Inflammatory macrophage (primary cell): ENCODE data around the gene SYT8.

Experiments
- DNase-seq, 2 donors: peaks; one replicate each; pipeline ENCODE4 v3.0.0-alpha.2; 2020 to 2022

The SYT8 gene

DNA sequence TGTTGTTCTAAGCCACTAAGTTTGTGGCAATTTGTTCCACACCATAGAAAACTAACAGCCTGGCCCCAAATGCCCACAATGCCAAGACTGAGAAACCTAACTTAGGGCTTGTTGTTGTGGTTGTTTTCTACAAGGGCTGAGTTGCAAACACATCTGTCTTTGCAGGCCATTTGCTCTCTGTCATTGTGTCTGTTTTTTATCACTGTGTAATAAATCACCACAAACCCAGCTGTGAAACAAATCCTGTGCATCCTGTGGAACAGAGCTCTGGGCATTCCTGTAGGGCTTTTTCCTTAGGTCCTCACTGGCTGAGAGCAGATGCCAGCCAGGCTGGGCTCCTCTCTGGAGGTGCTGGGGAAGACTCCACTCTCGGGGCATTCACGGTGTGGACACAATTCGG lies 15.7 kb upstream of the SYT8 start:
- no peak for DNase-seq

- DNase-seq = no peak
Observed at GRCh38 chr11:1820463-1821325, 14.1 kb upstream of the SYT8 start.

DNA sequence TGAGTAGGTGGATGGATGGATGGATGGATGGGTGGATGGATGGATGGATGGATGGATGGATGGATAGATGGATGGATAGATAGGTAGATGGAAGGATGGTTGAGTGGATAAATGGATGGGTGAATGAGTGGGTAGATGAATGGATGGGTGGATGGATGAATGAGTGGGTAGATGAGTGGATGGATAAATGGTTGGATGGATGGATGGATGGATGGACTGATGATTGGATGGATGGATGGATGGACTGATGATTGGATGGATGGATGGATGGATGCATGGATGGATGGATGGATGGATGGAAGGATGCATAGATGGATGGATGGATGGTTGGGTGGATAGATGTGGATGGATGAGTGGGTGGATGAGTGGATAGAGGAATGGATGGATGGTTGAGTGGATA lies 13.2 kb upstream of the SYT8 start:
- DNase-seq = no peak

DNA sequence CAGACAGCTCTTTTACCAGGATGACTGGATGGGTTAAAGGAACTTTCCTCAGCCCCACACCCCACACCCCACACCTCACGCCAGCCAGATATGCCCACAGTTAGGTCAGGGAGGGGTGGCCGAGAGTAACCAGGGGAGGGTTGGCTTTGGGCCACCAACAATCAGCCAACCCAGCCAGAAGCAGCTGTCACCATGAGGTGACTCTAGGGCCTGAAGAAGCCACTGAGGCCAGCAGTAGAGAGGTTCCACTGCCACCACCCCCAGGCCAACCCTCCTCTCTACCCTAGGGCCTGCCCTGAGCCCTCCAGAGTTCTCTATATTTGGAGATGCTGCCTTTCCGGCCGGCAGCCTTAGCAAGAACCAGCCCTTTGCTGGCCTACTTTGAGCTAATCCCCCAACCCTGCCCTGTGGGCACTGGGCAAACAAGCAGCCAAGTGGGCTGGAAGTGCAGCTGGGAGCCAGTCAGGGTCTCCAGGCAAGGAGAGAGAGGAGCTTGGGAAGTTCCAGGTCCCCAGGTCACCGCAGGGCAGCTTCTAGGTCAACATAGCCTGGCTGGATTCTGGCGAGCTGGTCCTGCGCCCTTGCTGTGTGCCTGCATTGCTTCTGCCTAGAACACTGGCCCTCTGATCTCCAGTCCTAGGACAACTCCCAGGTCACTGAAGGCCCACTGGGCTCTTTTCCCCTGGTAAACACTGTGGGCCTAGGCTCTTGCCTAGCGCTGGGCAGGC lies 12.0 kb upstream of the SYT8 start:
- no peak for DNase-seq

- DNase-seq = no peak
Observed at GRCh38 chr11:1823376-1824220, 11.2 kb upstream of the SYT8 start.

DNA sequence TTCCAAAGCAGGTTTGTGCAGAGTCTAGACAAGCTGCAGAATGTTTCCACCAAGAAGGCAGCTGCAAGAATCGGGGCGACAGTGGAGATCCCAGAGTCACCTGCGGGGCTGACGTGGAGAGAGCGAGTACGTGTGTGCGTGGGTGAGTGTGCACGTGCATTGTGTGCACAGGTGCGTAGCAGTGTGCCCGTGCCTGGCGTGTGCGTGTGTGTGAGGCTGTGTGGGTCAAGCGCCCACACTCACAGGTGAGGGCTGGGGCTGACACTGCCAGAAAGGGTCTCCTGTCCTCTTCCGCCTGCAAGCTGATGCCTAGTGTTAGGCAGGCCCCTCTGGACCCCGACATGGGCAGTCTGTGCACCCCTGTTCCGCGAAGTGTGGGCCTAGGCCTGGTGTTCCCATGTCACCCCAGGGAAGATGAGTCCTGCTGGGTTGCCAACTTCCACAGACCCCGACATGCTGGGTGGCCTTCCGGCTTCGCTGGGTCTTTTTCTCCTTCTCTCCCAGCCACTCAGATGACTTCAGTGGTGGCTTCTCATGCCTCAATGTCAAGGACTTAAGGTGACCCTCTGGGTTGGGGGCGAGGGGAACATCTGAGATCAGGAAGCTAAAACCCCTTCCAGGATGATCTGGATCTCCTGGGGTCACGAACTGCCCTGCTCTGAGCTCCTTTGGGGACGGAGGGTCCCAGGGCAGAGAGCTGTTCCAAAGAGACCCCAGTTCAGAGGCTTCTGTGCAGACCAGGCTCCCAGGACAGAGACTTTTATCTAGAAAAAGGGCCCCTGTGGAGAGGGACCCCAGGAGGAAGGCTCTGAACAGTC lies 10.4 kb upstream of the SYT8 start:
- DNase-seq = no peak

DNA sequence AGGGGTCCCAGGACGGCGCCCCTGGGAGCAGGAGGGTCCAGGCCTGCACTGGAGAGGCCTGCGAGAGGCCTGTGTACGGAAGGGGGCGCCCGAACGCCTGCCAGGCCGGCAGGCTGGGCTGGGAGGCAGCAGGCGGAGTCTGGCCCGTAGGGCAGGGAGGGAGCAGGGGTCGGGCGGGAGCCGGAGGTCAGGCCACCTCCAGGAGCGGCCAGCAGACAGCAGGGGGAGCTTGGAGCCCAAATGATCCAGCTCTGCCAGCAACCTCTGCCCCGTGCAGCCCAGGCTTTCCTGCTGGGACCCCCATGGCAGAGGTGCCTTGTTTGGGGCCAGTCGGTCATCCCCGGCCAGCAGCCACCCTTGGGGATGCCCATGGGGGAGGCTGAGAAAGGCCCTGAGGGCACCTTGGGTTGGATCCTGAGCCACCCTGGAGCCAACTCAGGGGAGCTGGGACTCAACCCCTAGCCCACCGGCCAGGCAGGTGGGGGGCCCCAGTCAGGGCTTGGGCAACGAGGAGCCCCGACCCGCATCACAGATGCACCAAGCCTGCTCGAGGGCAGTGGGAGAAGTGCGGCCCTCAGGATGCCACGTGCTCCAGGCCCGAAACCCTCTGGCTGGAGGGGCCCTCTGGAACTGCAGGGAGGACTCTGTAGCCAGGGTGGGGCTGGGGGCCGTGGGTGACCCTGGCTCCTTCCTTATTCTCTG lies 9.6 kb upstream of the SYT8 start:
- DNase-seq = peak; percentile 55 to 63

DNA sequence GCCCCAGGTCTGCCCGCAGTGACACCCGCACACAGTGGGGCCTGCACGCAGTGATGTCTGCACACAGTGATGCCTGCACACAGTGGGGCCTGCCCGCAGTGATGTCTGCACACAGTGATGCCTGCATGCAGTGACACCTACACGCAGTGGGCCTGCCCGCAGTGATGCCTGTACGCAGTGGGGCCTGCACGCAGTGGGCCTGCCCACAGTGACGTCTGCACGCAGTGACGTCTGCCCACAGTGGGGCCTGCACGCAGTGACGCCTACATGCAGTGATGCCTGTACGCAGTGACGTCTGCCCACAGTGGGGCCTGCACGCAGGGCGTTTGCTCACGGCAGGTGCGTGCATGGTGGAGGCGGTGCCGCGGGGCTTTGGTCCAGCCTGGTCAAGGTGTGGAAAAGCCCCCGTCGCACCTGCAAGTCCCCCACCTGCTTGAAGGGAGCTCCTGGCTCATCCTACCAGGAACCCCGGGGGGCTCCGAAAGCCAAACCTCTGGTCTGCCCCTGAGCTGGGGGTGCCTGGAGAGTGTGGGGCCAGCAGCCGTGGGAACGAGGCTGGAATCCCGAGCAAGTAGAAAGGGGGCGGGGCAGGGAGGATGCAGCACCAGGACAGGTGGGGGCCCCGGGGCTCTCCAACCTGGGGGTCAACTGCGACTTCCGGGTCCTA lies 8.9 kb upstream of the SYT8 start:
- DNase-seq = no peak

- DNase-seq = no peak
Observed at GRCh38 chr11:1826552-1827094, 8.2 kb upstream of the SYT8 start.

GRCh38 chr11:1827095-1827813 lies 7.5 kb upstream of the SYT8 start:
- DNase-seq = no peak

- no peak for DNase-seq
Observed at GRCh38 chr11:1827931-1828330, 6.9 kb upstream of the SYT8 start.

- no peak for DNase-seq
Observed at GRCh38 chr11:1828542-1828941, 6.2 kb upstream of the SYT8 start.

DNA sequence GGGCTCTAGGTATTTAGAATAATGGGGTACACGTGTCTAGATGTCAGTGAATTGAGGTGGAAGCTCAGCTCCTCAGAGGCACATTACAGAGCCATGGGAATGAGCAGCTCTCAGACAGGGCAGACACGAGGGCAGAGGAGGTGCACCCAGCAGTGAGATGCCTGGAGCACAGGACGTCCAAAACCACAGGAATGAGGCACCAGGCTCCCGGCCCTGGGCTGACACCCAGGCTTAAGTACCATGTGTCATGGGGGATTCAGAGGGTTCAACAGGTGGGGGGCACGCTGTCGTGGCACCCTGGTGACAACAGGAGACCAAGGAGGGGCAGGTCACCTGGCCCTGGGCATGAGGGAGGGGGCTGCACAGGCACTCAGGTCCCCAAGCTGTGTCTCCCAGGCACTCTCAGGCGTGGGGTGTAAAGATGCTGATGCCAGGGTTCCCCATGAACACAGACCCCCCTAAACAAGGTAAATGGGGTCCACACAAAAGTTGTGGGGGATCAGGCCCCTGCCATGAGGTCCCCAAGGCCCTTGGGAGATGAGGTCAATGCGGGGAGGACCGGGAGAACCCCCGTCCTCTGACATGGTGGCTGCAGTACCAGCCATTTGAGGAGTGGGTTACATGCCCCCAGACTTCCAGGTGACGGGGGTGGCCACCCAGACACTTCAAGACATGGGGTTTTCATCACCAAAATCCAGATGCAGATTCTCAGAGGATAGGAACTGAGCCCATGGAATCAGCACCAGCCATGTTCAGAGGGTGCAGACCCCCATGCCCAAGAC lies 5.6 kb upstream of the SYT8 start:
- no peak for DNase-seq

GRCh38 chr11:1830004-1830321 lies 4.8 kb upstream of the SYT8 start:
- DNase-seq = no peak

- DNase-seq = no peak
Observed at GRCh38 chr11:1830322-1831223, 4.2 kb upstream of the SYT8 start.

- DNase-seq = no peak
Observed at GRCh38 chr11:1831338-1832210, 3.2 kb upstream of the SYT8 start.

- peak; percentile 23 to 53 for DNase-seq
Observed at GRCh38 chr11:1832211-1832919, 2.4 kb upstream of the SYT8 start.
